IMR-90 (cell line): ENCODE results near the gene NBEA. TPM values are rescaled to one million over a fixed set of nuclear protein-coding genes. Genes with fewer than 3 reads are reported as not detected.

Source experiments
- ATAC-seq: fragments of 200-7000 bp; cut with Tn5 transposase; 2 replicates; pipeline ENCODE4 v1.9.1; 2020; ENCODE audit warnings: low read depth, mild to moderate bottlenecking, moderate library complexity
- BruUV-seq: library from RNA; stranded (reverse); fragments of 400-500 nt; replicated peaks from 2 replicates; lab custom pipeline; 2021; lab: Mats Ljungman, UMichigan
- CTCF ChIA-PET: fragments of 300-600 bp; formaldehyde crosslinking; extraction: SDS; loops from one replicate; lab custom pipeline; 2021; ENCODE audit warnings: antibody characterized with exemption; lab: Yijun Ruan, JAX
- POLR2A ChIA-PET: fragments of 300-600 bp; sonication (Branson Sonifier 250); formaldehyde crosslinking; loops from one replicate; lab custom pipeline; 2022; ENCODE audit warnings: antibody characterized with exemption; ENCODE audit not compliant: unreplicated experiment; lab: Charles Lee
- DNase-seq: peaks from one replicate; pipeline ENCODE4 v3.0.0; 2013
- H2AFZ ChIP-seq: replicated peaks from 2 replicates; pipeline ENCODE3; 2013; ENCODE audit warnings: low read length, mild to moderate bottlenecking; ENCODE audit not compliant: poor library complexity
- H2AK5ac ChIP-seq: 2 replicates; pipeline ENCODE4 v1.6.1; 2013; ENCODE audit warnings: low read depth, low read length, inconsistent platforms
- H2AK9ac ChIP-seq: replicated peaks from 2 replicates; pipeline ENCODE3; 2013; ENCODE audit warnings: mild to moderate bottlenecking, low read depth, low read length, moderate library complexity; ENCODE audit not compliant: poor library complexity
- H2BK120ac ChIP-seq: 2 replicates; pipeline ENCODE4 v1.6.1; 2013; ENCODE audit warnings: low read depth, low read length, inconsistent platforms
- H2BK15ac ChIP-seq: 3 replicates; pipeline ENCODE4 v1.6.1; 2013; ENCODE audit warnings: low read depth, low read length, inconsistent platforms
- H2BK20ac ChIP-seq: 2 replicates; pipeline ENCODE4 v1.6.1; 2013; ENCODE audit warnings: low read depth, mild to moderate bottlenecking, inconsistent platforms, low read length, moderate library complexity
- H2BK5ac ChIP-seq: 2 replicates; pipeline ENCODE4 v1.6.1; 2013; ENCODE audit warnings: mild to moderate bottlenecking, low read depth, low read length, inconsistent platforms; ENCODE audit not compliant: poor library complexity, severe bottlenecking
- H3K14ac ChIP-seq: replicated peaks from 2 replicates; pipeline ENCODE4 v1.6.1; 2013; ENCODE audit warnings: low read depth, low read length, inconsistent platforms
- H3K18ac ChIP-seq: 2 replicates; pipeline ENCODE4 v1.6.1; 2013; ENCODE audit warnings: low read depth, low read length, control low read depth
- H3K23ac ChIP-seq: 2 replicates; pipeline ENCODE4 v1.6.1; 2013; ENCODE audit warnings: low read depth, low read length, inconsistent platforms
- H3K27ac ChIP-seq: 2 replicates; pipeline ENCODE4 v1.5.1; 2013; ENCODE audit warnings: mild to moderate bottlenecking, control low read depth, low read length; ENCODE audit not compliant: insufficient read depth
- H3K27me3 ChIP-seq: 2 replicates; pipeline ENCODE4 v1.6.1; 2013; ENCODE audit warnings: low read length; ENCODE audit not compliant: control insufficient read depth, insufficient read depth
- H3K36me3 ChIP-seq: 2 replicates; pipeline ENCODE4 v1.6.1; 2013; ENCODE audit warnings: low read length, mixed read lengths; ENCODE audit not compliant: control insufficient read depth, insufficient read depth
- H3K4ac ChIP-seq: 2 replicates; pipeline ENCODE4 v1.6.1; 2013; ENCODE audit warnings: low read depth, low read length, inconsistent platforms
- H3K4me1 ChIP-seq: 2 replicates; pipeline ENCODE4 v1.6.1; 2013; ENCODE audit warnings: low read length, mixed read lengths; ENCODE audit not compliant: control insufficient read depth, insufficient read depth
- H3K4me2 ChIP-seq: 2 replicates; pipeline ENCODE4 v1.6.1; 2013; ENCODE audit warnings: low read depth, mild to moderate bottlenecking, control low read depth, low read length, moderate library complexity
- H3K4me3 ChIP-seq: 2 replicates; pipeline ENCODE4 v1.5.1; 2013; ENCODE audit warnings: low read depth, mild to moderate bottlenecking, control low read depth, low read length, moderate library complexity; ENCODE audit not compliant: insufficient read depth
- H3K56ac ChIP-seq: 2 replicates; pipeline ENCODE4 v1.6.1; 2013; ENCODE audit warnings: low read length, inconsistent platforms; ENCODE audit not compliant: insufficient read depth; ENCODE audit errors: extremely low read depth
- H3K79me1 ChIP-seq, 2 experiments: 2 replicates each; pipeline ENCODE4 v1.6.1; 2013; ENCODE audit warnings: low read length in 2 of 2, inconsistent platforms in 1 of 2, low read depth in 1 of 2
- H3K9ac ChIP-seq: 2 replicates; pipeline ENCODE4 v1.6.1; 2013; ENCODE audit warnings: low read depth, low read length, control low read depth
- H3K9me1 ChIP-seq: 2 replicates; pipeline ENCODE4 v1.6.1; 2013; ENCODE audit warnings: low read length, inconsistent platforms; ENCODE audit not compliant: insufficient read depth
- H3K9me3 ChIP-seq: 2 replicates; pipeline ENCODE4 v1.6.1; 2013; ENCODE audit warnings: low read length; ENCODE audit not compliant: control insufficient read depth, insufficient read depth
- H4K20me1 ChIP-seq: 2 replicates; pipeline ENCODE4 v1.6.1; 2013; ENCODE audit warnings: low read length, inconsistent platforms; ENCODE audit not compliant: insufficient read depth
- H4K5ac ChIP-seq: 2 replicates; pipeline ENCODE4 v1.6.1; 2013; ENCODE audit warnings: mild to moderate bottlenecking, low read depth, low read length, control low read depth
- H4K8ac ChIP-seq, 2 experiments: 2 replicates each; pipeline ENCODE4 v1.6.1; 2013; ENCODE audit warnings: low read depth in 2 of 2, low read length in 2 of 2, control low read depth in 1 of 2, inconsistent platforms in 1 of 2
- H4K91ac ChIP-seq: 2 replicates; pipeline ENCODE4 v1.6.1; 2013; ENCODE audit warnings: low read depth, low read length, inconsistent platforms; ENCODE audit not compliant: insufficient read depth
- BHLHE40 ChIP-seq: fragments of 150-350 bp; IDR thresholded peaks from 2 replicates; pipeline ENCODE4 v1.6.1; 2016; ENCODE audit warnings: mild to moderate bottlenecking, low read depth, low read length
- CEBPB ChIP-seq: IDR thresholded peaks from 2 replicates; pipeline ENCODE4 v1.6.1; 2012; ENCODE audit warnings: low read depth, low read length, improper control_type of control experiment
- CHD1 ChIP-seq: IDR thresholded peaks from 2 replicates; pipeline ENCODE4 v1.6.1; 2012; ENCODE audit warnings: low read depth, low read length, improper control_type of control experiment
- MAFK ChIP-seq: IDR thresholded peaks from 2 replicates; pipeline ENCODE4 v1.6.1; 2012; ENCODE audit warnings: low read depth, low read length, improper control_type of control experiment
- MAZ ChIP-seq: IDR thresholded peaks from 2 replicates; pipeline ENCODE4 v1.6.1; 2012; ENCODE audit warnings: low read depth, mild to moderate bottlenecking, low read length, improper control_type of control experiment, moderate library complexity, borderline replicate concordance
- MXI1 ChIP-seq: IDR thresholded peaks from 2 replicates; pipeline ENCODE4 v1.6.1; 2012; ENCODE audit warnings: low read depth, mild to moderate bottlenecking, low read length, moderate library complexity, borderline replicate concordance
- POLR2A ChIP-seq: IDR thresholded peaks from 2 replicates; pipeline ENCODE4 v1.6.1; 2012; ENCODE audit warnings: mild to moderate bottlenecking, low read depth, low read length
- RAD21 ChIP-seq: IDR thresholded peaks from 2 replicates; pipeline ENCODE4 v1.6.1; 2012; ENCODE audit warnings: low read length, improper control_type of control experiment
- RCOR1 ChIP-seq: IDR thresholded peaks from 2 replicates; pipeline ENCODE4 v1.6.1; 2012; ENCODE audit warnings: mild to moderate bottlenecking, low read length, improper control_type of control experiment; ENCODE audit not compliant: insufficient replicate concordance
- RFX5 ChIP-seq: IDR thresholded peaks from 2 replicates; pipeline ENCODE4 v1.8.0; 2012; ENCODE audit warnings: low read depth, mild to moderate bottlenecking, low read length, moderate library complexity
- SMC3 ChIP-seq: fragments of 150-350 bp; IDR thresholded peaks from 2 replicates; pipeline ENCODE4 v1.6.1; 2016; ENCODE audit warnings: low read depth, mild to moderate bottlenecking, antibody characterized with exemption, low read length, moderate library complexity
- WGBS, 2 experiments: methylation state at CpG; one replicate each; pipeline versions ENCODE4 v1.1.5 to v1.1.7; 2013; ENCODE audit warnings: missing lambda C conversion rate in 2 of 2; ENCODE audit not compliant: insufficient read length in 1 of 2; ENCODE audit errors: extremely low coverage in 2 of 2; 5-methylcytosine and 5-hydroxymethylcytosine counted together
- dilution Hi-C: fragments of 300-500 bp; cut with HindIII; formaldehyde crosslinking; loops from one replicate; pipeline ENCODE4 v1.14.3; 2018; ENCODE audit warnings: low sequenced_read_pairs; ENCODE audit not compliant: unreplicated experiment
- in situ Hi-C: fragments of 300-500 bp; cut with MboI; formaldehyde crosslinking; loops from 3 replicates; pipeline ENCODE4 v1.14.3; 2019; ENCODE audit warnings: low sequenced_read_pairs, inconsistent platforms, mixed read lengths
- intact Hi-C: fragments of 100-400 bp; cut with micrococcal nuclease; formaldehyde crosslinking; loops from 2 replicates; pipeline ENCODE4 v1.10.0; 2022
- polyA plus RNA-seq, 3 experiments: library from polyadenylated mRNA; depleted of rRNA; stranded (reverse); fragments of >200 nt; gene quantifications; 2 replicates each; pipeline ENCODE4 v1.2.3, GENCODE V29; 2012; ENCODE audit warnings: low replicate concordance in 1 of 3
- total RNA-seq: library from RNA; depleted of rRNA; stranded (reverse); fragments of >200 nt; gene quantifications from 2 replicates; pipeline ENCODE4 v1.2.3, GENCODE V29; 2012
- TF ChIP-seq, protein P1 (sequence below): conservative IDR thresholded peaks from 2 replicates; pipeline ENCODE4 v1.5.1; 2012; ENCODE audit warnings: mild to moderate bottlenecking, low read depth, low read length, improper control_type of control experiment
- TF ChIP-seq, protein P2 (sequence below): fragments of 150-350 bp; IDR thresholded peaks from 2 replicates; pipeline ENCODE4 v1.6.1; 2017; ENCODE audit warnings: mild to moderate bottlenecking, antibody characterized with exemption, low read length, low read depth

Gene NBEA
- total and polyA plus RNA-seq, 2 of the 4 experiments (the other 2 are of a cell fraction) = 0.82 to 2.2 TPM

DNA sequence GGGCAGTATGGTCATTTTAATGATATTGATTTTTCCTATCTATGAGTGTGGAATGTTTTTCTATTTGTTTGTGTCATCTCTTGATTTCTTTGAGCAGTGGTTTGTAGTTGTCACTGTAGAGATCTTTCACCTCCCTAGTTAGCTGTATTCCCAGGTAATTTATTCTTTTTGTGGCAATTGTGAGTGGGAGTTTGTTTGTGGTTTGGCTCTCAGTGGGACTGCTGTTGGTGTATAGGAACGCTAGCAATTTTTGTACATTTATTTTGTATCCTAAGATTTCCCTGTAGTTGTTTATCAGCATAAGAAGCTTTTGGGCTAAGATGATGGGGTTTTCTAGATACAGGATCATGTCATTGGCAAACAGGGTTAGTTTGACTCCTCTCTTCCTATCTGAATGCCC is 28.9 kb downstream of the NBEA start:
- H2BK15ac ChIP-seq = no peak overlapping the region
- no CpG with 5 or more reads among the region's 1 CpG for WGBS, 2 experiments
- H2BK5ac ChIP-seq = no peak overlapping the region
- H3K9ac ChIP-seq = no peak overlapping the region
- in situ Hi-C loops (no loop called here), intact Hi-C loops (no loop called here), dilution Hi-C loops (no loop called here)
- H3K14ac ChIP-seq = no peak overlapping the region
- H3K36me3 ChIP-seq = no peaks in the 10 kb centered on the region
- H3K9me3 ChIP-seq = peaks cover 3% of the 10 kb centered on the region
- ChIA-PET CTCF (no interaction called here), POLR2A (no interaction called here)
- H3K18ac ChIP-seq = no peak overlapping the region
- no peak for TF ChIP-seq MXI1
- no peak for TF ChIP-seq CHD1
- TF ChIP-seq RFX5 = no peak
- TF ChIP-seq RCOR1 = no peak
- TF ChIP-seq CEBPB = no peak
- TF ChIP-seq SMC3 = no peak
- TF ChIP-seq BHLHE40 = no peak
- TF ChIP-seq, protein P1, sequence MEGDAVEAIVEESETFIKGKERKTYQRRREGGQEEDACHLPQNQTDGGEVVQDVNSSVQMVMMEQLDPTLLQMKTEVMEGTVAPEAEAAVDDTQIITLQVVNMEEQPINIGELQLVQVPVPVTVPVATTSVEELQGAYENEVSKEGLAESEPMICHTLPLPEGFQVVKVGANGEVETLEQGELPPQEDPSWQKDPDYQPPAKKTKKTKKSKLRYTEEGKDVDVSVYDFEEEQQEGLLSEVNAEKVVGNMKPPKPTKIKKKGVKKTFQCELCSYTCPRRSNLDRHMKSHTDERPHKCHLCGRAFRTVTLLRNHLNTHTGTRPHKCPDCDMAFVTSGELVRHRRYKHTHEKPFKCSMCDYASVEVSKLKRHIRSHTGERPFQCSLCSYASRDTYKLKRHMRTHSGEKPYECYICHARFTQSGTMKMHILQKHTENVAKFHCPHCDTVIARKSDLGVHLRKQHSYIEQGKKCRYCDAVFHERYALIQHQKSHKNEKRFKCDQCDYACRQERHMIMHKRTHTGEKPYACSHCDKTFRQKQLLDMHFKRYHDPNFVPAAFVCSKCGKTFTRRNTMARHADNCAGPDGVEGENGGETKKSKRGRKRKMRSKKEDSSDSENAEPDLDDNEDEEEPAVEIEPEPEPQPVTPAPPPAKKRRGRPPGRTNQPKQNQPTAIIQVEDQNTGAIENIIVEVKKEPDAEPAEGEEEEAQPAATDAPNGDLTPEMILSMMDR = no peak
- TF ChIP-seq, protein P2, sequence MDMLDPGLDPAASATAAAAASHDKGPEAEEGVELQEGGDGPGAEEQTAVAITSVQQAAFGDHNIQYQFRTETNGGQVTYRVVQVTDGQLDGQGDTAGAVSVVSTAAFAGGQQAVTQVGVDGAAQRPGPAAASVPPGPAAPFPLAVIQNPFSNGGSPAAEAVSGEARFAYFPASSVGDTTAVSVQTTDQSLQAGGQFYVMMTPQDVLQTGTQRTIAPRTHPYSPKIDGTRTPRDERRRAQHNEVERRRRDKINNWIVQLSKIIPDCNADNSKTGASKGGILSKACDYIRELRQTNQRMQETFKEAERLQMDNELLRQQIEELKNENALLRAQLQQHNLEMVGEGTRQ = no peak
- TF ChIP-seq POLR2A = no peak
- no peak for TF ChIP-seq MAFK
- no peak for TF ChIP-seq MAZ
- TF ChIP-seq RAD21 = no peak
- no peak overlapping the region for H2BK20ac ChIP-seq
- H3K56ac ChIP-seq = no peak overlapping the region
- no peak overlapping the region for H4K5ac ChIP-seq
- H3K4me1 ChIP-seq = no peaks in the 10 kb centered on the region
- H4K91ac ChIP-seq = no peak overlapping the region
- H2BK120ac ChIP-seq = no peak overlapping the region
- no peaks in the 10 kb centered on the region for H4K20me1 ChIP-seq
- H2AK5ac ChIP-seq = no peak overlapping the region
- ATAC-seq (no peak), DNase-seq (no peak)
- H3K23ac ChIP-seq = no peak overlapping the region
- no peak overlapping the region for H3K4me2 ChIP-seq
- no peaks in the 10 kb centered on the region for H3K27me3 ChIP-seq
- no peak overlapping the region for H4K8ac ChIP-seq
- no peak overlapping the region for H2AFZ ChIP-seq
- H3K27ac ChIP-seq = no peak overlapping the region
- H3K4ac ChIP-seq = no peak overlapping the region
- no peak overlapping the region for H2AK9ac ChIP-seq
- no TSS peak for BruUV-seq
- no peaks in the 10 kb centered on the region for H3K79me1 ChIP-seq
- H3K4me3 ChIP-seq = no peak overlapping the region
- H3K9me1 ChIP-seq = no peaks in the 10 kb centered on the region
